ENCODE data around the gene ZNF385A.

ZNF385A gene

GRCh38 chr12:54390668-54391551 is 6.4 kb upstream of the ZNF385A start:
- no peak for DNase-seq

- DNase-seq = no peak
These were observed 5.7 kb upstream of the ZNF385A start for GRCh38 chr12:54390176-54390667.

- no peak for DNase-seq
These were observed 5.2 kb upstream of the ZNF385A start for GRCh38 chr12:54389607-54390175.

- DNase-seq = no peak
These were observed 4.6 kb upstream of the ZNF385A start for GRCh38 chr12:54389134-54389508.

GRCh38 chr12:54388237-54389133 is 4.0 kb upstream of the ZNF385A start:
- no peak for DNase-seq

- DNase-seq = no peak
These were observed 2.6 kb upstream of the ZNF385A start for GRCh38 chr12:54387114-54387467.

- no peak for DNase-seq
These were observed 2.0 kb upstream of the ZNF385A start for GRCh38 chr12:54386403-54387113.

GRCh38 chr12:54385251-54385914 is 850 bp upstream of the ZNF385A start:
- DNase-seq = no peak

- peak; percentile 91 for DNase-seq
These were observed 1.4 kb downstream of the ZNF385A start for GRCh38 chr12:54383041-54383609.

GRCh38 chr12:54381136-54381535 is 3.4 kb downstream of the ZNF385A start:
- DNase-seq = no peak

GRCh38 chr12:54379398-54380201 is 4.9 kb downstream of the ZNF385A start:
- peak; percentile 84 for DNase-seq

GRCh38 chr12:54378796-54379397 is 5.6 kb downstream of the ZNF385A start:
- peak; percentile 65 for DNase-seq

- DNase-seq = no peak
These were observed 6.6 kb downstream of the ZNF385A start for GRCh38 chr12:54377797-54378515.

- no peak for DNase-seq
These were observed 7.5 kb downstream of the ZNF385A start for GRCh38 chr12:54377007-54377406.

- no peak for DNase-seq
These were observed 7.9 kb downstream of the ZNF385A start for GRCh38 chr12:54376596-54376995.

- DNase-seq = no peak
These were observed 9.3 kb downstream of the ZNF385A start for GRCh38 chr12:54375259-54375579.

- no peak for DNase-seq
These were observed 9.8 kb downstream of the ZNF385A start for GRCh38 chr12:54374562-54375258.

- peak; percentile 45 for DNase-seq
These were observed 10.6 kb downstream of the ZNF385A start for GRCh38 chr12:54373649-54374561.

Data from fibroblast of skin of back (primary cell).